PC-3 (cell line): ENCODE results near the gene UTS2R.

Source experiments
- CTCF ChIP-seq: fragments of 300-600 bp; sonication (generic); conservative IDR thresholded peaks from 2 replicates; pipeline ENCODE4 v1.5.1; 2017; ENCODE audit warnings: antibody characterized with exemption, low read depth, mild to moderate bottlenecking, low read length
- EZH2 ChIP-seq: fragments of 300-600 bp; sonication (generic); IDR thresholded peaks from one replicate; pipeline ENCODE4 v1.6.1; 2017; ENCODE audit warnings: antibody characterized with exemption, mild to moderate bottlenecking, low read length; ENCODE audit not compliant: unreplicated experiment

DNA sequence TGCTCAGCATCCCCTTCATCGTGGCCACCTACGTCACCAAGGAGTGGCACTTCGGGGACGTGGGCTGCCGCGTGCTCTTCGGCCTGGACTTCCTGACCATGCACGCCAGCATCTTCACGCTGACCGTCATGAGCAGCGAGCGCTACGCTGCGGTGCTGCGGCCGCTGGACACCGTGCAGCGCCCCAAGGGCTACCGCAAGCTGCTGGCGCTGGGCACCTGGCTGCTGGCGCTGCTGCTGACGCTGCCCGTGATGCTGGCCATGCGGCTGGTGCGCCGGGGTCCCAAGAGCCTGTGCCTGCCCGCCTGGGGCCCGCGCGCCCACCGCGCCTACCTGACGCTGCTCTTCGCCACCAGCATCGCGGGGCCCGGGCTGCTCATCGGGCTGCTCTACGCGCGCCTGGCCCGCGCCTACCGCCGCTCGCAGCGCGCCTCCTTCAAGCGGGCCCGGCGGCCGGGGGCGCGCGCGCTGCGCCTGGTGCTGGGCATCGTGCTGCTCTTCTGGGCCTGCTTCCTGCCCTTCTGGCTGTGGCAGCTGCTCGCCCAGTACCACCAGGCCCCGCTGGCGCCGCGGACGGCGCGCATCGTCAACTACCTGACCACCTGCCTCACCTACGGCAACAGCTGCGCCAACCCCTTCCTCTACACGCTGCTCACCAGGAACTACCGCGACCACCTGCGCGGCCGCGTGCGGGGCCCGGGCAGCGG is 3.2 kb downstream of the UTS2R start:
- TF ChIP-seq CTCF: no peak
- TF ChIP-seq EZH2: no peak
